ENCODE data around the gene PNLIPRP1. TPM values are rescaled to one million over a fixed set of nuclear protein-coding genes. Genes with fewer than 3 reads are reported as not detected.

PNLIPRP1 gene
- total RNA-seq, 1 donor from 2014 or later = not detected

- DNase-seq (ENCODE audit: low read depth) (no peak), FAIRE-seq (no peak)
- no peak overlapping the region for H3K4me3 ChIP-seq (ENCODE audit: low read depth, low read length)
- H3K27me3 ChIP-seq (ENCODE audit: control insufficient read depth, insufficient read depth, low read length) = no peaks in the 10 kb centered on the region
- TF ChIP-seq CTCF (IDR thresholded peaks at IDR 0.05; ENCODE audit: insufficient read depth, low read length, severe bottlenecking) = no peak
- no peaks in the 10 kb centered on the region for H3K36me3 ChIP-seq (ENCODE audit: control insufficient read depth, insufficient read depth, low read length)
These were observed 2.5 kb downstream of the PNLIPRP1 start for GRCh38 chr10:116593139-116593740.

- Histone ChIP-seq H3K36me3 (ENCODE audit: control insufficient read depth, insufficient read depth, low read length) (no peaks in the 10 kb centered on the region), H3K27me3 (ENCODE audit: control insufficient read depth, insufficient read depth, low read length) (no peaks in the 10 kb centered on the region), H3K4me3 (ENCODE audit: low read depth, low read length) (no peak overlapping the region)
- DNase-seq (ENCODE audit: low read depth) (no peak), FAIRE-seq (no peak)
- no peak for TF ChIP-seq CTCF (IDR thresholded peaks at IDR 0.05; ENCODE audit: insufficient read depth, low read length, severe bottlenecking)
These were observed 3.8 kb downstream of the PNLIPRP1 start for GRCh38 chr10:116594525-116595035.

GRCh38 chr10:116596062-116596461 lies 5.3 kb downstream of the PNLIPRP1 start:
- DNase-seq (ENCODE audit: low read depth) (no peak), FAIRE-seq (no peak)
- H3K4me3 ChIP-seq (ENCODE audit: low read depth, low read length) = no peak overlapping the region
- H3K27me3 ChIP-seq (ENCODE audit: control insufficient read depth, insufficient read depth, low read length) = no peaks in the 10 kb centered on the region
- H3K36me3 ChIP-seq (ENCODE audit: control insufficient read depth, insufficient read depth, low read length) = no peaks in the 10 kb centered on the region
- no peak for TF ChIP-seq CTCF (IDR thresholded peaks at IDR 0.05; ENCODE audit: insufficient read depth, low read length, severe bottlenecking)

GRCh38 chr10:116597543-116597942 lies 6.8 kb downstream of the PNLIPRP1 start:
- TF ChIP-seq CTCF (IDR thresholded peaks at IDR 0.05; ENCODE audit: insufficient read depth, low read length, severe bottlenecking) = no peak
- DNase-seq (ENCODE audit: low read depth) (no peak), FAIRE-seq (no peak)
- Histone ChIP-seq H3K36me3 (ENCODE audit: control insufficient read depth, insufficient read depth, low read length) (no peaks in the 10 kb centered on the region), H3K4me3 (ENCODE audit: low read depth, low read length) (no peak overlapping the region), H3K27me3 (ENCODE audit: control insufficient read depth, insufficient read depth, low read length) (no peaks in the 10 kb centered on the region)

- Histone ChIP-seq H3K36me3 (ENCODE audit: control insufficient read depth, insufficient read depth, low read length) (no peaks in the 10 kb centered on the region), H3K4me3 (ENCODE audit: low read depth, low read length) (no peak overlapping the region), H3K27me3 (ENCODE audit: control insufficient read depth, insufficient read depth, low read length) (no peaks in the 10 kb centered on the region)
- TF ChIP-seq CTCF (IDR thresholded peaks at IDR 0.05; ENCODE audit: insufficient read depth, low read length, severe bottlenecking) = no peak
- DNase-seq (ENCODE audit: low read depth) (no peak), FAIRE-seq (no peak)
These were observed 7.6 kb downstream of the PNLIPRP1 start for GRCh38 chr10:116598329-116598728.

- TF ChIP-seq CTCF (IDR thresholded peaks at IDR 0.05; ENCODE audit: insufficient read depth, low read length, severe bottlenecking) = no peak
- no peak for DNase-seq (ENCODE audit: low read depth)
- Histone ChIP-seq H3K4me3 (ENCODE audit: low read depth, low read length) (no peak overlapping the region), H3K27me3 (ENCODE audit: control insufficient read depth, insufficient read depth, low read length) (no peaks in the 10 kb centered on the region), H3K36me3 (ENCODE audit: control insufficient read depth, insufficient read depth, low read length) (no peaks in the 10 kb centered on the region)
- no peak for FAIRE-seq
These were observed 9.2 kb downstream of the PNLIPRP1 start for GRCh38 chr10:116599991-116600390.
